ENCODE measurements around the gene ZRSR2. TPM values are rescaled to one million over a fixed set of nuclear protein-coding genes. Genes with fewer than 3 reads are reported as not detected.
A peak's percentile ranks its signal among the peaks of the same experiment; 100 is the strongest.
"Not testable (repeated sequence)": the region's sequence is repeated elsewhere in the genome, so short reads cannot be mapped to it uniquely, and the experiment has no call there.

ZRSR2 gene
- polyA plus RNA-seq: 43.8 TPM

- no peaks in the 10 kb centered on the region for H3K27me3 Mint-ChIP-seq
- no peak within 1 kb of the TSS for H3K4me3 Mint-ChIP-seq
- H3K27ac Mint-ChIP-seq: no peak within 1 kb of the TSS
- H3K4me1 Mint-ChIP-seq: peaks cover 0 to 17% (median 12%) of the 10 kb centered on the region in 3 donors
- no peaks in the 10 kb centered on the region for H3K9me3 Mint-ChIP-seq
- H3K36me3 Mint-ChIP-seq: peaks cover 3% of the 10 kb centered on the region
Measured at GRCh38 chrX:15789979-15790768, at the start of gene ZRSR2. ZRSR2 (plus strand) TSS chrX:15790484; CDS start chrX:15790496, 12 bp downstream.

GRCh38 chrX:15744181-15744867 is 46.0 kb upstream of the ZRSR2 start:
- Mint-ChIP-seq H3K4me3 (peak overlapping the region in 2 of 4 donors; percentile 10 to 33), H3K27ac (peak overlapping the region in 1 of 3 donors; percentile 47), H3K27me3 (no peaks in the 10 kb centered on the region), H3K36me3 (peaks cover 21% of the 10 kb centered on the region), H3K4me1 (peaks cover 17 to 34% (median 30%) of the 10 kb centered on the region in 3 donors), H3K9me3 (no peaks in the 10 kb centered on the region)

- no peak overlapping the region for H3K4me3 Mint-ChIP-seq
Measured at GRCh38 chrX:15745179-15745578, 45.1 kb upstream of the ZRSR2 start.

GRCh38 chrX:15746651-15747050 is 43.6 kb upstream of the ZRSR2 start:
- Mint-ChIP-seq H3K27ac (peak overlapping the region in 2 of 3 donors; percentile 8 to 74), H3K36me3 (peaks cover 21% of the 10 kb centered on the region), H3K4me1 (peaks cover 31 to 43% (median 42%) of the 10 kb centered on the region in 3 donors)
- not testable (repeated sequence) for H3K4me3 Mint-ChIP-seq, H3K27me3 Mint-ChIP-seq, H3K9me3 Mint-ChIP-seq

More at GRCh38 chrX:15745179-15745578, 45.1 kb upstream of the ZRSR2 start:
- Mint-ChIP-seq H3K4me1 (peaks cover 20 to 35% (median 30%) of the 10 kb centered on the region in 3 donors), H3K9me3 (no peaks in the 10 kb centered on the region), H3K27ac (no peak overlapping the region), H3K36me3 (peaks cover 21% of the 10 kb centered on the region), H3K27me3 (no peaks in the 10 kb centered on the region)

GRCh38 chrX:15747626-15748173 is 42.6 kb upstream of the ZRSR2 start:
- peak overlapping the region in 2 of 3 donors; percentile 21 to 74 for H3K27ac Mint-ChIP-seq
- peak overlapping the region in 1 of 4 donors; percentile 18 for H3K4me3 Mint-ChIP-seq
- H3K9me3 Mint-ChIP-seq: no peaks in the 10 kb centered on the region
- H3K36me3 Mint-ChIP-seq: peaks cover 17% of the 10 kb centered on the region
- no peaks in the 10 kb centered on the region for H3K27me3 Mint-ChIP-seq
- H3K4me1 Mint-ChIP-seq: peaks cover 34 to 48% (median 44%) of the 10 kb centered on the region in 3 donors

- Mint-ChIP-seq H3K4me1 (peaks cover 34 to 43% (median 39%) of the 10 kb centered on the region in 3 donors), H3K36me3 (peaks cover 11% of the 10 kb centered on the region), H3K27ac (peak overlapping the region in 2 of 3 donors; percentile 95 to 98), H3K9me3 (no peaks in the 10 kb centered on the region), H3K27me3 (no peaks in the 10 kb centered on the region), H3K4me3 (peak overlapping the region in 3 of 4 donors; percentile 9 to 92 (median 81))
Measured at GRCh38 chrX:15748841-15749240, 41.4 kb upstream of the ZRSR2 start.

- H3K27me3 Mint-ChIP-seq: no peaks in the 10 kb centered on the region
- H3K9me3 Mint-ChIP-seq: no peaks in the 10 kb centered on the region
- peak overlapping the region; percentile 69 to 94 (median 86) for H3K4me3 Mint-ChIP-seq
- H3K36me3 Mint-ChIP-seq: peaks cover 7% of the 10 kb centered on the region
- peaks cover 33 to 42% (median 34%) of the 10 kb centered on the region in 3 donors for H3K4me1 Mint-ChIP-seq
- peak overlapping the region; percentile 95 to 98 (median 96) for H3K27ac Mint-ChIP-seq
Measured at GRCh38 chrX:15749642-15750610, 40.4 kb upstream of the ZRSR2 start.

GRCh38 chrX:15750611-15751154 is 39.6 kb upstream of the ZRSR2 start:
- Mint-ChIP-seq H3K9me3 (no peaks in the 10 kb centered on the region), H3K4me3 (peak overlapping the region; percentile 58 to 92 (median 76)), H3K4me1 (peaks cover 28 to 40% (median 34%) of the 10 kb centered on the region in 3 donors), H3K27ac (peak overlapping the region; percentile 95 to 98 (median 96)), H3K36me3 (peaks cover 9% of the 10 kb centered on the region), H3K27me3 (no peaks in the 10 kb centered on the region)

GRCh38 chrX:15751155-15751819 is 39.0 kb upstream of the ZRSR2 start:
- peak overlapping the region; percentile 95 to 98 (median 96) for H3K27ac Mint-ChIP-seq
- no peaks in the 10 kb centered on the region for H3K9me3 Mint-ChIP-seq
- H3K27me3 Mint-ChIP-seq: no peaks in the 10 kb centered on the region
- peak overlapping the region; percentile 58 to 81 (median 74) for H3K4me3 Mint-ChIP-seq
- H3K36me3 Mint-ChIP-seq: peaks cover 9% of the 10 kb centered on the region
- peaks cover 31 to 40% (median 34%) of the 10 kb centered on the region in 3 donors for H3K4me1 Mint-ChIP-seq

- peaks cover 21 to 26% (median 23%) of the 10 kb centered on the region in 3 donors for H3K4me1 Mint-ChIP-seq
- H3K4me3 Mint-ChIP-seq: no peak overlapping the region
- H3K36me3 Mint-ChIP-seq: peaks cover 3% of the 10 kb centered on the region
- H3K27ac Mint-ChIP-seq: no peak overlapping the region
- H3K9me3 Mint-ChIP-seq: no peaks in the 10 kb centered on the region
- no peaks in the 10 kb centered on the region for H3K27me3 Mint-ChIP-seq
Measured at GRCh38 chrX:15755091-15755490, 35.2 kb upstream of the ZRSR2 start.

- H3K4me3 Mint-ChIP-seq: no peak overlapping the region
Measured at GRCh38 chrX:15758140-15758539, 32.1 kb upstream of the ZRSR2 start.

GRCh38 chrX:15759886-15760285 is 30.4 kb upstream of the ZRSR2 start:
- H3K4me3 Mint-ChIP-seq, H3K27me3 Mint-ChIP-seq, H3K9me3 Mint-ChIP-seq, H3K36me3 Mint-ChIP-seq: not testable (repeated sequence)
- Mint-ChIP-seq H3K27ac (peak overlapping the region in 1 of 3 donors; percentile 21), H3K4me1 (peaks cover 9 to 16% (median 9%) of the 10 kb centered on the region in 3 donors)

More at GRCh38 chrX:15758140-15758539, 32.1 kb upstream of the ZRSR2 start:
- Mint-ChIP-seq H3K27ac (peak overlapping the region in 1 of 3 donors; percentile 88), H3K4me1 (peaks cover 9 to 21% (median 9%) of the 10 kb centered on the region in 3 donors), H3K9me3 (no peaks in the 10 kb centered on the region), H3K27me3 (no peaks in the 10 kb centered on the region), H3K36me3 (peaks cover 3% of the 10 kb centered on the region)

GRCh38 chrX:15761564-15762191 is 28.6 kb upstream of the ZRSR2 start:
- no peaks in the 10 kb centered on the region for H3K9me3 Mint-ChIP-seq
- H3K36me3 Mint-ChIP-seq: peaks cover 5% of the 10 kb centered on the region
- H3K4me3 Mint-ChIP-seq: no peak overlapping the region
- no peaks in the 10 kb centered on the region for H3K27me3 Mint-ChIP-seq
- peaks cover 5 to 16% (median 9%) of the 10 kb centered on the region in 3 donors for H3K4me1 Mint-ChIP-seq
- H3K27ac Mint-ChIP-seq: peak overlapping the region in 2 of 3 donors; percentile 48 to 50
